ENCODE results near the gene CLSTN2. TPM values are rescaled to one million over a fixed set of nuclear protein-coding genes. Genes with fewer than 3 reads are reported as not detected.

CLSTN2 gene
- total RNA-seq, 1 experiment from 2014 or later = not detected

DNA sequence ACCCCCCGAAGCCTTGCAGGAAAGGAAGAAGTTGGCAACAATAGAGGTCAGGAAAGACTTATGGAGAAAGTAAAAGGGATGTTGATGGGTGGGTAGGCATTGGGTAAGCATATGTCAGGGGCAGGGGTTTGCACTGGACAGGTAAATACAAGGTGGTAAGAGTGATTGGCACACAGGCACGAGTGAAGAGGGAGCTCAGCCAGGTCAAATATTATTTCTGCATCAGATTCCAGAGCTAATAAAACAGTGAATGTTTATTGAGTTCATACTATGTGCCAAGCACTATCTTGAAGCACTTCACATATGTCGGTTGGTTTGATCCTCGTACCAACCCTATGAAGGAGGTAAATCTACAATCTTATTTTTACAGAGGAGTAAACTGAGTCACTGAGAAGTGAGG, 6.6 kb downstream of the CLSTN2 start:
- DNase-seq (ENCODE audit: low spot score) = no peak

DNA sequence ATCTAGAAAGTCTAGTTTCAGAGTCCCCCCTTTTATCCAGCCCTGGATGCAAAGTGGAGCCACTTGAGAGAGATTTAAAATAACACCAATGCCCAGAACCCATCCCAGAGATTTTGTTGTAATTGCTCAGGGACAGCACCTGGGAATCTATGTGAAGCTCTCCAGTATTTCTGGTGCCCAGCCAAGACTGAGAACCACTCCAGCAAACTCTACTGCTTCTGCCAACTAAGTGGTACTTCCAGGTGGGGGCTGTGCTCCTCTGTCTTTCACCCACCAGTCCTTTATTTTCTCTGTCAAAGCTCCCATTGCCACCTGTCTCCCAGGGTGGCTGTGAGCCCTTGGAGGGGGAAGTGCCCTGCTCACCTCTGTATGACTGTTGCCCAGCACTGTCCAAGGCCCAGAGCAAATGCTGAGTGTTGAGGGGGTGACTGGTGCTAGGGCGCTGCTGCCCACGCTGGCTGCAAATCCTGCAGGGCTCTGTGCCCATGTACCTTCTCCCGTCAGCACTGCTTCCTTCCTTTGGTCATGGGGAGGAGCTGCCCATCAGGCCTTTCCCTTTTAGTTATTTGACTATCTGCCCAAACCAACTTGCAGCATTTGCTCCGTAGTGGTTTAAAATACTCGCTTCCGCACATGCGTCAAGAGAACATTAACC, 9.4 kb downstream of the CLSTN2 start:
- DNase-seq (ENCODE audit: low spot score) = no peak

DNA sequence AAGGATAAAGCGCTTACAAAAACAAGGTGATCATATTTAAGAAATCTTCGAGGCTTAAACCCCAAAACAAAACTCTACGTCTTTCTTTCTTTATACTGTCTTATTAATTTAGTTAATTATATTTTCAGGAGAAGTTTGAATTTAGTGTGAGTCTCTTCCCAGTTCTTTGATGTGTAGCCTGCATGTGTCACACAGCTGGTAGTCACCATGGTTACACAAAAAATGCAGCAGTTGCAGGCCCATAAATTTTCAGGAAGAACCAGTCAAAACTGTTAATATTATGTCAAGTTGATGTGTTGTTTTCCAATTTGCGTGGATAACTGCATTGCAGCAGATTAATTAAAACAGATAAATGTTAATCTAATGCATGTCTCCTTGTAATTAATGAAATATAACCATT, 10.4 kb downstream of the CLSTN2 start:
- DNase-seq (ENCODE audit: low spot score) = no peak

DNA sequence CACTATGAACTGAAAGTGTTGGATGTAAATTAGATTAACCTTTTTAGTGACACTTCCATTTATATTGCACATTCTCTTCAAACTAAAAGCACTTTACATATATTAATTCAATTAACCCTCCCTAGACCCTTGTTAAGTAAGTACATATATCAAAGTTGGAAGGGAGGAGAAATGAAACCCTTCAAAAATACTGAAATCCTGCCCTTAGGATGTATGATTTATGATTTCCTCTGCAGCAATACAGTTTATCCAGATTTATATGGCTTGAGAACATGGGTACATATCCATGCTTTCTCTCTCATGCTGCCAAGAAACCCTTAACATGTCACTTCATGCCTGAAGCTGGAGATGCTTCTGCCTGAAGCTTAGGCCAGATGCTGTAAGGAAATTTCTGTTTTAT, 11.0 kb downstream of the CLSTN2 start:
- DNase-seq (ENCODE audit: low spot score) = no peak

DNA sequence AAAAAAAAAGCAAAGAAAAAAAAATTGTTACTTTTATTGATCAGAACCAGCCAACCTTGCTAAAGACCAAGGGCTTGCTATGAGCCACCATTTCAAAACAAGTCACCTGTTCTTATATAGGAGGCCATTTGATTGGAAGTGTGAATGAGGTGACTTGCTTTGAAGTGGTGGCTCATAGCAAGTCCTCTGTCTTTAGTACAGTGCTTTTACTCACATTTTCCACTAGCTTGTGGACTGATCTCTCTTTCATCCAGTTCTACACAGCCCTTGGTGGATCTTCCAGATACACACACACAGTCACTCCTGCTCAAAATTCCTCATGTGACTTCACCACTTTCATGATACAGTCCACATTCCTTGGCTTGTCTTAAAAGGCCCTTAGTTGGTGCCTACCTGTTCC, 13.5 kb downstream of the CLSTN2 start:
- no peak for DNase-seq (ENCODE audit: low spot score)

DNA sequence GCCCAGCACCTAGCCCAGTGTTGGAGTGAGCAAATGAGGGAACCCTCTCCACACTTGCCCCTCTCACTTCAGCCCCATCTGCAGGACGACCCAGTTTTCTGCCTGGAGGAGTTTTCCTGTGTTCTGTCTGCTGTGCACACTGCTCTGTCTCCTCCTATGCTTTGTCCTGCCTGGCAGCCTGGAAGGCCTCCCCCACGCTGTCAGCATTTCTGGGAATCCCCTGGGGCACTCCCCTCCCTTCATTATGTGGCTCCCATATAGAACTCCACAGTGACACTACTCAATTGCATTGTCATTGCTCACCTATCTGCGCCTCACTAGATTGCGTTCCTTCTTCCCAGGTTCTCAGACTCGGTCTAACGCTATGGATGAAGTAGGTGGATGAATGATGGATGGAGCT, 13.9 kb downstream of the CLSTN2 start:
- DNase-seq (ENCODE audit: low spot score) = no peak

DNA sequence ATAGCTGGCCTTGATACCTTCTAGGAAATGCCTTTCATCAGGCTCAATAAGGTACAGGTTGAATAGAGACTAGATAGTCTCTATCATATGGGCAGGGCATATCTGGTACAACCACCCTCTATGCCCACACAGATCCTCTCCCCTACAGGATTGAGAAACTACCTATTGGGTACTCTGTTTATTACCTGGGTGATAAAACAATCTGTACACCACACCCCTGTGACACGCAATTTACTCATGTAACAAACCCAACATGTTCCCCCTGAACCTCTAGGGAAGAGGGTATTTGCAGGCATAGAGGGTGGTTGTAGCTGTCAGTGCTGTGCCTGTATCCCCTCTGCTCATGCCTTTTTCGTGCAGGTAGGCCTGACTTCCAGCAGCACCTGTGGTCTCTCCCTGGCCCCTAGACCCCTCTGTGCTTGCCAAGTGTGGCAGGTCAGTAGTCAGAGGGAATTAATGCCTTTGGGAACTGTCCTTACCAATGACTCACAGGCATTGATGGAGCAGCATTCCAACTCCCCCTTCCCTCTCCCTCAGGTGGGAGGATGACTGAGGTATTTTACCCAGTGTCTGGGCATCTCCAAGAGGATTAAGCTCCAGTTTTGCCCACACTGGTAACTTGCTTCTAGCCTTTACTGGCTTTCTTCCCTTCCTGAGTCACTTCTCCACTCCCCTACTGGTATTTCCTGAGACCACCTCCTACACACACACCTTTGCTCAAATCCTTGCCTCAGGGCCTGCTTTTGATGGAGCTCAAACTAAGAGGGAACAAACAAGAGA, 18.3 kb downstream of the CLSTN2 start:
- no peak for DNase-seq (ENCODE audit: low spot score)

DNA sequence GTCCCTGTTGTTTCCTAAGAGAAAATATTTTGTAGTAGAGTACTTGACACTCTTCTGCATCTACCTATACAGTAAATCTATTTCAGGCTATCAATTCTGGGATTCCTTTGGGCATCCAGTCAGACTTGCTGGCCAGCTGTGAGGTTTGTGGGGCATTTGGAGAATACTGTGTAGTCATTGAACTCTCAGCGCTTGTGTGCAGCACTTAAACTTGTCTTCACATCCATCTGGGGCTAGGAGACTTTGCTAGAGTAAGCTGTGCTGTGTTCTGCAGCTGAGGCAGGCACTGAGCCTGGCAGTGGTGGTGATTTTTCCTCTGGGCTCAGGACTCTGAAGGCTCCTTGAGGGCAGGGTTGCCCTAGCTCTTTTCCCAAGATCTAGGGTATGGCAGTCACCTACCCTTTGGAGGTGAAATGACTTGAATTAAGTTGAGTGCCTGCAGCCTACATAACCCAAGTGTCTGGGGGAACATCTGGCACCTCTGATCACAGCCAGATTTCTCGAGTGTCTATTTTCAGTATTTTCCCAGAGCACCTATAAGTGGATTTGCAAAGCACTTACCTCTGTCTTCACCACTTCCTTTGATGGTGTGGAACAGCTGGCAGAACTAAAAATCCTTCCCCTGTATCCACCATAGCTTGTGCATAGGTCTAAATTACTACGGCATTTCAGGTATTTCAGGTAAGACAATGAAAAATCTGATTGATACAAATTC, 19.3 kb downstream of the CLSTN2 start:
- no peak for DNase-seq (ENCODE audit: low spot score)

DNA sequence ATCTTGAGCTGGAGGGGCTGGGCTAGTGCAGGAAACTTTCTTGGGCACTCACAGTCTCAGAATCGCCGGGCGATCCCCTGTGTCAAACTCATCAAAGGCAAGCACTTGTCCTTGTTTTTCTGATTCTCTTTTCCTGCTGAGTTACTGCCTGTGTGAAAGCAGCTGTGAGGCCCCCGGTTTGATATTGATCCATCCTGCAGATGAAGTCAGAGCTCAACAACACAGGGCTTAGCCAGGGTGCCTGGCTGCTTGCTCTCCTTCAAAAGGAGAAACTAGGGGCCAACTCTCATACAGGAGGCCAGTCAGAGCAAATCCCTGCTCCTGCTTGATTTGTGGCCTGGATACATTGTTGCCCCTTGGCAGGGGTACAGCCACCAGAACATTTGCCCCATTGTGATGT, 22.9 kb downstream of the CLSTN2 start:
- no peak for DNase-seq (ENCODE audit: low spot score)

DNA sequence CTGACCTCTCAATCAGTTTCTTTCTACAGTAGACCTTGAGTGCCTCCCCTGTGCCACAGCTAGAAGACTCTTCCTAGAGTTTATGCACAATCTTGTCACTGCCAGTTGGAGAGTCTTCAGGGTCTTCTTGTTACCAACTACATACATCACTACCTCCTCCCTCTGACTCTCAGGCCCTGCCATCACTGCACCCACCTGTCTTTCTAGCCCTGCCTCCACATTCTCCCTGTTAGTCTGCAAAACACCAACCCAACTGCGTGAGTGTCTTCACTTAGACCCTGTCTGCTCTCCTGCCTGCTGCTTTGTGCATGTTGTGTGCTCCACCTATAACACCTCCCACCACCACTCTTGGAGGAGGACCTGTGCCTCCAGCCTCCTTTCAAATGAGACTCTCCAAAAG, 34.4 kb downstream of the CLSTN2 start:
- DNase-seq (ENCODE audit: low spot score) = no peak

DNA sequence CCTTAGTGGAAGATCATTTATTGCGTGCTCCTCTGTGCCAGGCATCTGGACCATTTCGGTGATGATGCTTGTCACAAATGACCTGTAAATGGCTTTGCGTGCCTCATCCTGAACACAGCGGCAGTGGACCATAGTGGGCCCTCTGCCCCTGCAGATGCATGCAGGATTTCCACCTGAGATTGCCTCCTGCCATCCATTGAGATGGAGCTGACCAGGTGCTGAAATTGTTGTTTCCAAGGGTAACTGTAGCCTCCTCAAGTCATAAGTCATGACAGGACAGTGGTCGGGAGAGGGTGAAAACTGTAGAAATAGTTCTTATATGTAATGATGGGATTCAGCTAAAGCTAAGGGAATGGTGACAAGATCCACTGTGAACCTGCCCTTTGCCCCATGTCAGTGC, 35.5 kb downstream of the CLSTN2 start:
- DNase-seq (ENCODE audit: low spot score) = no peak

DNA sequence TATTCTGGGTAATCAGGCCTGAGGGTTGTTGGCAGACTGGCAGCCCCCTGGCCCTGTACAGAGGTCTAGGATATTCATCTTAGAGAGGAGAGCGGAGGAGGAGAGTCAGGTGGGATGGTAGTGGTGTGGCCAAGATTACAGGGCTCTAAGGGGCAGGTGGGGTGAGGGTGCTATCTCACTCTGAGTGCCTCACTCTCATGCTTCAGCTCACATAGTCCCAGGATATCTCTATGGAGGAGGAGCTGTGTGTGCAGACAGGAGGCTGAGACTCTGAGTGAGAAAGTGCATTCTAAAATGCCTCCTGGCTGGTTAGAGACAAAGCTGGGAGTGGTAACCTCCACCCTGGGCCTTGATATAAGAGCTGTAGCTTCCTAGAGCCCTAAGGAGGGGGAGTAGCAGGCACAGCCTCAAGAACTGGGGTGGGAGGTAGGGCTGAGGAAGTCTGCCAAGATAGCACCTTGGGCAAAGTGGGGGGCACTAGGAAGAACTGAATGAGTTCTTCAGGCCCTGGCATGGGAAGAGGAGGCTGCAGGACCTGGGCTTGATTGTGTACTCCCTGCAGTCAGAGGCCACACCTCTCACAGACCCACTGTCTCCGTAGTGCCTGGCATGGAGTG, 39.9 kb downstream of the CLSTN2 start:
- DNase-seq (ENCODE audit: low spot score) = no peak

DNA sequence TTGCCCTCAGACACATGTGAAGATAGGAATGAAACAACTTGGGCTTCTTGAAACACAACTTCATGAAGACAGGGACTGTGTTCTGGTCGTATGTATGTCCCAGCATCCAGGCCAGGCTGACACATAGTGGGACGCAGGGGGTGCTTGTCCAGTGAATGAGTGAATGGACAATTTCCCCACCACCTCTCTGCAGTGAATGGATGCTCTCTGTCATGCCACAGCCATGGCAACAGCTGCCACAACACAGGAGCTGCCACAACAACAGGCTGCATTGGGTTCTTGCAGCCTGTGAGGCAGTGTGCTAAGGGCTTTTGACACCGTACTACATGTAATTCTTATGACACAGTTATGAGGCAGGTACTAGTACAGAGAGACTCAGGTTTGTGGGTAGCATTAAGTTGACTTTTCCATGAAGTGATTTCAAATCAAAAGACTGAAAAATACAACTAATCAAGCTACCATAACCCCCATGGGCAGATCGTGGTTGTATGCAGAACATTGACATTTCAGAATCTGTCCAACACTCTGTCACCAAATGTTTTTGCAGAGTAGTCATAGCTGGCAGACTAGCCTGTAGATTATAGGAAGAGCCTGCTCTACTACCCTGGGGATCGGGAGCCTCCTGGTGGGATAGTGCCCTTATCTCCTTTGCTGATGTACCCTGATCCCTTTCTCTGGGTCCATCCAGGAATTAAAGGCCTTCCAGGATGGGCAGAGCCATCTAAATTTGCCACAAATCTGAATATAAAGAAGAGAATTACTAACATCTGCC, 40.8 kb downstream of the CLSTN2 start:
- DNase-seq (ENCODE audit: low spot score) = no peak

DNA sequence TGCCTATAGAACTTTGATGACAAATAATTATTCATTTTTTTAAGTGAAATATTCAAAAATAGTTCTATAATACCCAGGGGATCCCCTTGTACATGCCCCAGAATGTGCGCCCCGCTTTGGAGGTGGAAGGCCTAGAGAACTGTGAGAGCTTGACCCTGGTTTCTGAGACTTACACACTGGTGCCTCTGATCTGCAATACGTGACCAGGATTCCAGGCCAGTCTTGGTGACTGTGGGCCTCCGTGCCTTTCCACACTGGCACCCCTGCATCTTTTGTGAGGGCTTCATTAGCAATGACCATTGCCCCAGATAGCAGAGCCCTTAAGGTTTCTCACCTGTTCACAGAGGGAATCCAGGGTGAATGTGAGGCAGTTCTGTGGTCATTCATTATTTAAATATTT, 44.0 kb downstream of the CLSTN2 start:
- no peak for DNase-seq (ENCODE audit: low spot score)

DNA sequence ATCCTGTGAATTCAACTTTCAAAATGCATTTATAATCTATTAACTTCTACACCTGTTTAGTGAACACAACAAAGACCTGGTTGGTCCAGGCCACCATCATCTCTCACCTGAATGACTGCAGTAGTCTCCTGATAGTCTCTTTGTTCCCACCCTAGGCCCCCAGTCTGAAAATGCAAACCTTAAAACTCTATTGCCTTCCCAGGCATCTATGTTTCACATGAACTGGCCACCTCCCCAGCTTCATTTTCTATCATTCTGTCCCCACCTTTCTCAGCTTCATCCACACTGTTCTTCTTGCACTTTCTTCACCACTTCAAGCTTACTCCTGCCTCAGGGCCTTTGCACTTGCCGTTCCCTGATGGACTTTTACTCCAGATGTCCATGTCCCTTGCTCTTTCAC, 45.0 kb downstream of the CLSTN2 start:
- DNase-seq (ENCODE audit: low spot score) = no peak

DNA sequence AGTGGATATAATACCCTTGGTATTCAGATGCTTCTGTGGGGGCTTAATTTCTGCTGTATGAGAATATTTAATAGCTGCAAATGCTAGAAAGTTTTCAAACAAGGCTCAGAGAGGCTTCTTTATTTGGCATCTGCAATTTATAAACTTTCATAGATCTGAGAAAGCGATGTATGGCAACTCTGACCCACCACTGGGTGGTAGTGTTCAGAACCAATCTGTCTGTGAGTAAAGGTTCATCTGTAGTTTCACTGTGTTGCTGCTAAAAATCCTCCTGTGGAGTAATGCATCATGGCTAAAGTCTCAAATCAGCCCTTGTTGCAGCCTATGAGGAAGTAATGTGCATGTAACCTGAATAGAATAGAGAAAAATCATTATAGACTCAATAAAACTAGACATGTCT, 47.4 kb downstream of the CLSTN2 start:
- peak; percentile 13 for DNase-seq (ENCODE audit: low spot score)

DNA sequence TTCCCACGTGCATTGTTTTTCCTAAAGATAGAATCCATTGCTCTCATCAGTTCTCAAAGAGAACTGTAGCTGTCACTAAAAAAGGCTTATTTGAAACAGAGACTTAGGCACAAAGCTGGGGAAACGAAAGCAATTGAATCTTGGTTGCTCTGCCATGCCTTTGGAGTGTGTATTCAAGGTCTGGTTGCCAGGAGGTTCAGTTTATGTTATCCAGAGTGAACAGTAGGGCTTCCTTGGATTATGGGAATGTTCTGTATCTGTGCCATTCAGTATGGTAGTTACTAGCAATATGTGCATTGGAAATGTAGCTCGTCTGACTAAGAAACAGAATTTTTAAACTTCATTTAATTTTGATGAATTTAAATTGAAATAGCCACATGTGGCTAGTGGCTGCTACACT, 50.6 kb downstream of the CLSTN2 start:
- no peak for DNase-seq (ENCODE audit: low spot score)

DNA sequence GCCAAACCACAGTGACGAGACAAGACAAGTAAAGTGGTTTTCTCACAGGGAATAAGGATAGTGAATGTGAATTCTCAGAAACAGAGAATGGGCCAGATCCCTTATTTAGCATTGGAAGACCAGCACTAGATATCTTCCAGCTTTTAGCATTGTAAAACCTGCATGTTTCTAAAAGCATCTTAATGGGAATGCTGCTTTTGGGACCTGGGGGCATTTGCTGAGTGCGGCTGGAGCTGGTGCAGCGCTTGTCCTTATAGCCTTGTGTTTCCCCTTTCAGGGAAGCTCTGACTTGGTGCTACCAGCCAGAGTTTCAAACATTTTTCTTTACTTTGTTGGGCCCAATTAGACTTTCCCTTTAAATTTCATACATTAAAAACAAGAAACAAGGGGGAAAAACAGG, 52.9 kb downstream of the CLSTN2 start:
- DNase-seq (ENCODE audit: low spot score) = no peak

DNA sequence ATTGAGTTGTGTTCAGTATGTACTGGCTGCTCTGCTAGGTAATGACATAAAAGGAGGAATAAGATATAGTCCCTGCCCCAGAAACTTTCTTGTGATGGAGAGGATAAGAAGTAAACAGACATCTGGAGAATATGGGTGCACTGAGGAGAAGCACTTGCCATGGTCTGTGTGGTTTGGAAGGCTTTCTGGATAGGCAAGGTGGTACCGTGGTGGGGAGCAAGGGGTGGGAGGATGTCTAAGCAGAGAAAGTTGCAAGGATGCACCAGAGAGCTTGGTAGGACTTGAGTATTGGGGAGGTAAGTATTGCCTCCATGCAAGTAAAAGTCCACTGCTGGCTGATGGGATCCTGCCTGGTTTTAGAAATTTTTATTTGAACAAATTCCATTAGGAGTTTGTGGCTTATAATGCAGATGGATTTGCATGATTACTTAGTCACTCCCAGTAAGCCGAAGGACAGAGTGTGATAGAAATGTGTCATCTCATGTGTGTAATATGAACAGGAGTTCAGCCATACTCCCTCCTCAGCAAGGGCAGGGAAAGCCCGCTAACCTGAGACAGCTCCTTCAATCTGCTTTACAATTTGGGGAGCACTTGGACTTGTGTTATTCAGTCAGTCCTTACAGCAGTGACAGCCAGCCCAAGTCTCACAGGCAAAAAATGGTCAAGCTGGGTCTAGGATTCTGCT, 53.6 kb downstream of the CLSTN2 start:
- DNase-seq (ENCODE audit: low spot score) = no peak

DNA sequence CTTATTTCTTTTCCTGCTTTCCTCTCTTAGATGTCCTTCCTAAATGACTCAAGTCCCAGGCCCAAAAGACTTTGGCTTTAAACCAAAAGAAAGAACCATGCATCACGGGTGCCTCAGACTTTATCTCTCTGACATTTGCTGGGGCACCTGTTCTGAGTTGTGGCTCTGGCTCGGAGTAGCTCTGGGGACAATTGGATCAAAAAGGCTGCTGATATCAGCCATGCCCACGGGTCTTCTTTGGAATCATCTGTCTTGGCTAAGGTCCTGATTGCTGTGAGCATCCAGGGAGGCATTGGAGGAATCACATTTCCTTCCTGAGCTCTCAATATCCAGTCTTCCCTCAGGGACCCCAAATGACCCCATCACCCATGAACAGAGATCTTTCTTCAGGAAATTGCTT, 59.9 kb downstream of the CLSTN2 start:
- no peak for DNase-seq (ENCODE audit: low spot score)

DNA sequence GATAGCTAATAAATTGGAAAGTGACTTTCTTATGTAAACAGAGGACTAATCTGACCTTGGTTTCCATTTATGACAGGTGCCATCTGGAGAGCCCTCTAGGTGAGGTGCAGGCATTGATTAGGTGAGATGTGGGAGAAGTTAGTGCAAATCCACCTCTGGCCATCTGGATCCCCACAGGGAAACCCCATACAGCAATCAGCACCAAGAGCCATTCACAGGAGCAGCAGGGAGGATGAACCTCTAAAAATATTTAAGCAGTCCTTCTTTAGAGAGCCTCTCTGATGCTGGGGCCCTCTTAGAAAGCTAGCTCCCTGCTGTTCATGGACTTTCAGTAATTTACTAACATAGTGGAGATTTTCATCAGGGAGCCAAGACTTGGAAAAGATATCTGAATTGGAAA, 69.3 kb downstream of the CLSTN2 start:
- DNase-seq (ENCODE audit: low spot score) = no peak

Measured in HT-29 (cell line).